Stimulated activated naive CD4-positive, alpha-beta T cell treated with Interleukin-2 at 50 U/mL for 16 hours (primary cell): Measurements from ENCODE around the gene ASXL1.

Source experiments
- DNase-seq: peaks from one replicate; lab custom pipeline; 2025; lab: John Stamatoyannopoulos, UW

Gene ASXL1

GRCh38 chr20:32481311-32482142 lies 123.4 kb downstream of the ASXL1 start:
- no peak for DNase-seq

- no peak for DNase-seq
These were observed 124.0 kb downstream of the ASXL1 start for GRCh38 chr20:32482143-32482441.

- DNase-seq = peak; percentile 28
These were observed 124.5 kb downstream of the ASXL1 start for GRCh38 chr20:32482442-32483261.

- peak; percentile 66 for DNase-seq
These were observed 125.5 kb downstream of the ASXL1 start for GRCh38 chr20:32483351-32484224.

GRCh38 chr20:32484225-32484957 lies 126.3 kb downstream of the ASXL1 start:
- DNase-seq = peak; percentile 29

- peak; percentile 84 for DNase-seq
These were observed 127.0 kb downstream of the ASXL1 start for GRCh38 chr20:32484958-32485769.

- DNase-seq = no peak
These were observed 127.8 kb downstream of the ASXL1 start for GRCh38 chr20:32485770-32486478.

GRCh38 chr20:32487381-32487780 lies 129.2 kb downstream of the ASXL1 start:
- no peak for DNase-seq

- DNase-seq = no peak
These were observed 130.1 kb downstream of the ASXL1 start for GRCh38 chr20:32488066-32488838.
